Ammon's horn (tissue), 1 donor: ENCODE data around the gene OR52M1.
"Not testable (repeated sequence)": the region's sequence is repeated elsewhere in the genome, so short reads cannot be mapped to it uniquely, and the experiment has no call there.

Source experiments
- DNase-seq: peaks from one replicate; pipeline ENCODE4 v3.0.0-alpha.2; 2016; ENCODE audit warnings: low spot score

OR52M1 gene

DNA sequence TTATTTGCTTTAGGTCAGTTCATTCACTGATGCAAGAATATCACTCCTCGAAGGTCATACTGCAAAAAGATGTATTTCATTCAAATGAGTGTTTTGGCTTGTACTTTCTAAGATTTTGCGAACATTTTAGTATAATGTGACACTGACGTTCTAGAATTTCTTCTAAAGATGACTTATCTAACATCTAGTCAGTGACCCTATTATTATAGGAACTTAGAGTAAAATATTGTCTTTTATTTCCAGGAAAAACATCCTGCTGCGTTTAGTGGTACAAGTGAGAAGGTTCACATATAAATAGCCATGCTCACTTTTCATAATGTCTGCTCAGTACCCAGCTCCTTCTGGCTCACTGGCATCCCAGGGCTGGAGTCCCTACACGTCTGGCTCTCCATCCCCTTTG, at the start of gene OR52M1:
Gene OR52M1 (plus strand): TSS at position 301 of the 400 bp plus-strand sequence. CDS start 0 bp downstream, at position 301.
- no peak for DNase-seq

GRCh38 chr11:4495487-4495886, 49.5 kb upstream of the OR52M1 start:
- DNase-seq = no peak

- DNase-seq = no peak
Measured at GRCh38 chr11:4495986-4496385, 49.0 kb upstream of the OR52M1 start.

DNA sequence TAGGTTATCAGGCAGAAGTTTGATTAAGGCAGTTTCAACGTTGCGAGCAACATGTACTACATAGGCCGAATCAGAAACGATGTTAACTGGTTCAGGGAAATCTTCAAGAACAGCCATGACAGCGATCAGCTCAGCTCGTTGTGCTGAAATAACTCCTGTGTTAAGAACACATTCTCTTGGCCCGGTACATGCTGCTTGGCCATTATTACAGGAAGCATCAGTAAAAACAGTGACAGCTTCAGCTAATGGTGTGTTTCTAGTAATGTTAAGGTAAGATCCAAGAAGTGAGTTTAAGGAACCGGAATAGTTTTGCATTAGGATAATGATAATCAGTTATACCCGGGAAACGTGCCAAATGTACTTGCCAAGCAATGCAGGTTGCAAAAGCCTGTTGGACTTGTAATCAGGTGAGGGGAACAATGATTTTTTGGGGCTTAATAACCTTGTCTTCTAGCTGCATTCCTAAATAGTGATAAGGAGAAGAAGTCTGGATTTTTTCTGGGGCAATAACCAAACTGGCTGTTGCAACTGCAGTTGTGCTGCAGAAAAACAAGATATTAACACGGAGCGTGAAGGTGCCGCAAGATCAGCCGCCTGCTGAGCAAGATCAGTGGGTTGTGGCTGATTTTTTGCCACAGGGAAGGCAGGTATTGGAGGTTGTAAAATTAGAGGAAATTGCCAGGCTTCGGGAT, 48.3 kb upstream of the OR52M1 start:
- no peak for DNase-seq

DNA sequence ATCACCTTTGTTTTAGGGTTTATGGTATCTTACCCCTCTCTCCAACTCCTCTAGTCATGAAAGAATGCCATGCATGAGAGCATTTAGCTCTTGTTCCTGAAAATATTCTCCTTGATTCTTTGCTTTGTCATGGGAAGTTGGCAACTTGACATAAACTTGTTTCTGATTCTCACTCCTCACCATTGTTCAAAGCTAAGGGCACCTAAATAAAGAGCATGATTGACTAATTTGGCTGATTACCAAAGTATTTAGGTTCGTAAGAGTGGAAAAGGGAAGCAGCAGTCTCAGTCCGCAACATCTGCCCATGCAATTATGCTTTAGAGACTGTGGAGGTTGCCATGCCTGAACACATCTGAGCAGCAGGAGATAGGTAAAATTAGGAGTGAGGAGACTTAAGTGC, 36.1 kb upstream of the OR52M1 start:
- DNase-seq = no peak

- peak; percentile 16 for DNase-seq
Measured at GRCh38 chr11:4511282-4512245, 33.4 kb upstream of the OR52M1 start.

- no peak for DNase-seq
Measured at GRCh38 chr11:4514196-4514595, 30.8 kb upstream of the OR52M1 start.

DNA sequence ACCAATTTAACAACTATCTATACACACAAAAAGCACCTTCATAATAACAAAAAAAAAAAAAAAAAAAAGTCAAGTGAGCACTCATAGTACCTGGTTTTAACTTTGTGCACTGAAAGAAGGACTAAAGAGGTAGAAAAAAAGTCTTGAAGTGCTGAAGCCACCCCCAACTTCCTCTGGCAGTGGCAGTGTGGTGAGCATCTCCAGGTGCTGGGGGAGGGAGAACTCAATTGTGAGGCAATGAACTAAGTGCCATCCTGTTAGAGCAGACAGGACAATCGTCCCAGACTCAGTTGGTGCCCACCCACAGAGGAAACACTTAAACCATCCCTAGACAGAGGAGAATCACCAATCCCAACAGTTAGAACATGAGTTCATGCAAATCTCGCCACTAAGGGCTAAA, 22.7 kb upstream of the OR52M1 start:
- DNase-seq = no peak

- no peak for DNase-seq
Measured at GRCh38 chr11:4522752-4523151, 22.2 kb upstream of the OR52M1 start.

- no peak for DNase-seq
Measured at GRCh38 chr11:4523666-4524065, 21.3 kb upstream of the OR52M1 start.

- DNase-seq = no peak
Measured at GRCh38 chr11:4527926-4528325, 17.1 kb upstream of the OR52M1 start.

- DNase-seq = not testable (repeated sequence)
Measured at GRCh38 chr11:4531686-4532085, 13.3 kb upstream of the OR52M1 start.

GRCh38 chr11:4539603-4540219, 5.3 kb upstream of the OR52M1 start:
- DNase-seq = peak; percentile 59

GRCh38 chr11:4541071-4541470, 3.9 kb upstream of the OR52M1 start:
- DNase-seq = no peak

GRCh38 chr11:4543561-4543960, 1.4 kb upstream of the OR52M1 start:
- DNase-seq = no peak

GRCh38 chr11:4546878-4547277, 1.9 kb downstream of the OR52M1 start:
- no peak for DNase-seq

DNA sequence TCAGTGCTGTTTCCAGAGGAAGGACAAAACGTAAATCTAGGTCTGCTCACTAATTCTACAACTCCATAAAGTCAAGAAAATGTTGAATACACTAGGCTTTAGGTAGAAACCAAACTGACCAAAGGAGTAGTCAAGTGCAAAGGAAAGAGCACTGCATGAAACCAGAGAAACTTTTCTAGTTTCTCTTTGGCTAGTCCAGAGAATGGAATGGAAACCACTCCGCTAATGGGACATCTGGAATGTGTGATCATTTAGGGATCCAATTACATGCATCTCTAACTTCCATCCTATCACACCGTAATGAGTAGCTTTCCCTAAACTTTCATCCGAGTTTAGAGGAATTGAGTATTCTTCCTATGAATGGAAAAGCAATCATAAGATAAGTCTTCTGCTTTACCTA, 2.4 kb downstream of the OR52M1 start:
- no peak for DNase-seq

DNA sequence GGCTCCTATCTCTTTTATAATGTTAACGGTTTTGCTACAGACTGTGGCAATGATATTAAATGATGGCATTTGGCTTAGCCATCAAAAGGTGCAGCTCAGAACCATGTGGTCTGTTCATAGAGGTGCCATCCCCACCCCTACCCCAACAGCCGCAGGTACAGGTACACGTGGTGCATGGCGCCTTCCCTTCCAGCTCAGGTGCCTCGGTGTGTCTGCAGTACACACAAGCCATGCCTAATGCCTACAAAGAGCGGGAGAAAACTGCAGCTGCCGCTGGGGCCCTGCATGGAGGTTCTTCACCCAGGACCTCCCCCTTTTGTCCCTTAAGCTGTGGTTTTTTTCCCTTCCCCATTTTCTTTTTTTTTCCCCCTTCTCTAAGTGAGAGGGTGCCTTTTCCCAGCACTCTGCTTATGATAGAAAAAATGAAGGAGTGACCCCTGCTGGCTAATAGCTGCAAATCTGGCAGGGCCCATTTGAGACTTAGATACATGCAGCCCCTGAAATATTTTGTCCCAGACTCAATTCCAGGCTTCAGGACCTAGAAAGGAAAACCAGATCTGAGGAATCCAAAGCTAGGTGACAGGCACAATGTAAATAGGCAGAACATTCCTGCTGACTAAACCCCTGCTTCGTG, 6.5 kb downstream of the OR52M1 start:
- no peak for DNase-seq

DNA sequence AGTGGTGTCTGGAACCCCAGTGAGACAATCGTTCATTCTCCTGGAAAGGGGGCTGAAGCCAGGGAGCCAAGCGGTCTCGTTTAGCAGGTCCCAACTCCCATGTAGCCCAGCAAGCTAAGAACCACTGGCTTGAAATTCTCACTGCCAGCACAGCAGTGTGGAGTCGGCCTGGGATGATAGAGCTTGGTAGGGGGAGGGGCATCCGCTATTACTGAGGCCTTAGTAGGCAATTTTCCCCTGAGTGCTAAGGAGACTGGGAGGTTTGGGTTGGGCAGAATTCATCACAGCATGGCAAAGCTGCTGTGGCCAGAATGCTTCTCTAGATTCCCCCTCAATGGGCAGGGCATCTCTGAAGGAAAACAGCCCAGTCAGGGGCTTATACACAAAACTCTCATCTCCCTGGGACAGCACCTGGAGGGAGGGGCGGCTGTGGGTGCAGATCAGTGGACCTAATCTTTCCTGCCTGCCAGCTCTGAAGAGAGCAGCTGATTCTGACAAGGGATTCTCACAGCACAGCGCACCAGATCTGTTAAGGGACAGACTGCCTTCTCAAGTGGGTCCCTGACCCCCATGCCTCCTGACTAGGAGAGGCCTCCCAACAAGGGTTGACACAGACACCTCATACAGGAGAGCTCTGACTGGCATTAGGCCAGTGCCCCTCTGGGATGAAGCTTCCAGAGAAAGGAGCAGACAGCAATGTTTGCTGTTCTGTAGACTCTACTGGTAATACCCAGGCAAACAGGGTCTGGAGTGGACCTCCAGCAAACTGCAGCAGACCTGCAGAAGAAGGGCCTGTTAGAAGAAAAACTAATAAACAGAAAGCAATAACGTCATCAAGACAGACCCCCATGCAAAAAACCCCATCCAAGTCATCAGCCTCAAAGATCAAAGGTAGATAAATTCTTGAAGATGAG, 14.8 kb downstream of the OR52M1 start:
- DNase-seq = no peak

- no peak for DNase-seq
Measured at GRCh38 chr11:4560467-4560866, 15.5 kb downstream of the OR52M1 start.

- no peak for DNase-seq
Measured at GRCh38 chr11:4565371-4565770, 20.4 kb downstream of the OR52M1 start.
